Hair follicular keratinocyte (primary cell): ENCODE data around the gene ANKFN1. TPM values are rescaled to one million over a fixed set of nuclear protein-coding genes. Genes with fewer than 3 reads are reported as not detected.

ENCODE experiments used
- total RNA-seq: library from RNA; depleted of rRNA; stranded (reverse); fragments of >200 nt; gene quantifications from 2 replicates; pipeline ENCODE4 v1.2.3, GENCODE V29; 2015

Gene ANKFN1, protein sequence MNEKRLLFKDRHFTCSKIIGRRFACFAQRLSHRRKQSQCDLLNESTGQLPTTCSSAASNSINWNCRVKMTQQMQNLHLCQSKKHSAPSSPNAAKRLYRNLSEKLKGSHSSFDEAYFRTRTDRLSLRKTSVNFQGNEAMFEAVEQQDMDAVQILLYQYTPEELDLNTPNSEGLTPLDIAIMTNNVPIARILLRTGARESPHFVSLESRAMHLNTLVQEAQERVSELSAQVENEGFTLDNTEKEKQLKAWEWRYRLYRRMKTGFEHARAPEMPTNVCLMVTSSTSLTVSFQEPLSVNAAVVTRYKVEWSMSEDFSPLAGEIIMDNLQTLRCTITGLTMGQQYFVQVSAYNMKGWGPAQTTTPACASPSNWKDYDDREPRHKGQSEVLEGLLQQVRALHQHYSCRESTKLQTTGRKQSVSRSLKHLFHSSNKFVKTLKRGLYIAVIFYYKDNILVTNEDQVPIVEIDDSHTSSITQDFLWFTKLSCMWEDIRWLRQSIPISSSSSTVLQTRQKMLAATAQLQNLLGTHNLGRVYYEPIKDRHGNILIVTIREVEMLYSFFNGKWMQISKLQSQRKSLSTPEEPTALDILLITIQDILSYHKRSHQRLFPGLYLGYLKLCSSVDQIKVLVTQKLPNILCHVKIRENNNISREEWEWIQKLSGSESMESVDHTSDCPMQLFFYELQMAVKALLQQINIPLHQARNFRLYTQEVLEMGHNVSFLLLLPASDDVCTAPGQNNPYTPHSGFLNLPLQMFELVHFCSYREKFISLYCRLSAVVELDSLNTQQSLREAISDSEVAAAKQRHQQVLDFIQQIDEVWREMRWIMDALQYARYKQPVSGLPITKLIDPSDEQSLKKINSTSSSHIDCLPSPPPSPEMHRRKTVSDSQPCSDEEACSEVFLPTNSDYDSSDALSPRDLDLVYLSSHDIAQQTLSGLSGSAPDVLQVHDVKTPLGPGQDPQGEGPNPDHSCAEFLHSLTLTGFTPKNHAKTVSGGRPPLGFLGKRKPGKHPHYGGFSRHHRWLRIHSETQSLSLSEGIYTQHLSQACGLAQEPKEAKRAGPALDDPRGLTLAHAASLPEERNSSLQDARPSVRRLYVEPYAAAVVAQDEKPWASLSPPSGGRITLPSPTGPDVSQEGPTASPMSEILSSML
- not detected in 2 replicates for total RNA-seq

DNA sequence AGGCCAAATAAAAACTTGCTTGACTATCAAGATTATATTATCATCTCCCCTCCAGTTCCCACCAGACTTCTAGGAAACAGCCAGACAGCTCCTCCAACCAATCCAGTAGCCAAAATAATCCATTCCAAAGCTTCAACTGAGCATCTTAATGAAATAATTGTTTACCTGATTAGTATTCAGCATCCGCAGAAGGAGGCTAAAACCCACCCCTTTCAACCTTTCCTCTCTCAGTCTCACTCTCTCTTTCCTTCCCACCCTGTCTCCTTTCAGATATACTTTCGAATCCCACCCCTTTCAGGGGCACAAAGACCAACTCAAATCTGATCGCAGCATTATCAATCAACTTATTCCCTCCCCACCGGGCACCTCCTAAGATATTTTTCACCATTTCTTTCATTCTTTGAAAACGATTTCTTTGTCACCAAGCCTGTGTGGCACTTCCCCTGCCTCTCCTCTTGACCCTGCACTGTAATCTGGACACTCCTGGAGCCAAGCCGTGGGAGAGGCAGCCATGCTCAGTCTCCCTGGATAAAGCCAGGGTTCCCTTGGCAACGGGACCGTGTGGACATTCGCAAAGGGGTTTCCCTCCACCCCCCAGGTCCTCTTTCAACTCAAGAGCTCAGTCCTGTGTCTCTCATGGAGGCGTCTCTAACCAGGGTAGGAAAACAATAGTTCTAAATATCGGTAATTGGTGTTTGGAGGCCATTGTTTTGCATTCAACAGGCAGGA is at the start of gene ANKFN1:
ANKFN1 (plus strand) TSS at position 602 of the 729 bp plus-strand sequence. CDS start 59,193 bp downstream, outside the sequence.

